ENCODE data around the gene VSIG10L2. TPM values are rescaled to one million over a fixed set of nuclear protein-coding genes. Genes with fewer than 3 reads are reported as not detected.
A peak's percentile ranks its signal among the peaks of the same experiment; 100 is the strongest.

Gene VSIG10L2
- total RNA-seq, 1 donor: not detected

GRCh38 chr11:125999234-125999880, 53.5 kb downstream of the VSIG10L2 start:
- no peak overlapping the region for H3K4me3 ChIP-seq (ENCODE audit: low read depth, low read length)
- no peak for TF ChIP-seq CTCF (IDR thresholded peaks at IDR 0.05; ENCODE audit: insufficient read depth, low read length)
- peak; percentile 64 for DNase-seq (ENCODE audit: low read depth)

- DNase-seq (ENCODE audit: low read depth): no peak
- H3K4me3 ChIP-seq (ENCODE audit: low read depth, low read length): no peak overlapping the region
- TF ChIP-seq CTCF (IDR thresholded peaks at IDR 0.05; ENCODE audit: insufficient read depth, low read length): no peak
These were observed 56.3 kb downstream of the VSIG10L2 start for GRCh38 chr11:126002181-126002580.

Other genes starting within 250 kb of the VSIG10L2 start
- not detected in 2 replicates for gene PATE1, start 199.8 kb upstream of the VSIG10L2 start, total RNA-seq (ENCODE audit: low replicate concordance)
- gene PATE2, start 167.2 kb upstream of the VSIG10L2 start, total RNA-seq (ENCODE audit: low replicate concordance): 0.18 and 3.2 TPM in 2 replicates
- not detected in 2 replicates for gene PATE3, start 157.9 kb upstream of the VSIG10L2 start, total RNA-seq (ENCODE audit: low replicate concordance)
- gene PATE4, start 112.7 kb upstream of the VSIG10L2 start, total RNA-seq (ENCODE audit: low replicate concordance): not detected in 2 replicates
- 3.1 and 15.3 TPM in 2 replicates for gene HYLS1, start 58.4 kb upstream of the VSIG10L2 start, total RNA-seq (ENCODE audit: low replicate concordance)
- gene PUS3, start 42.8 kb upstream of the VSIG10L2 start, total RNA-seq (ENCODE audit: low replicate concordance): 11.7 and 38.3 TPM in 2 replicates
- under 0.01 TPM in 1 of 2 replicates, not detected in the other for gene DDX25, start 41.5 kb upstream of the VSIG10L2 start, total RNA-seq (ENCODE audit: low replicate concordance)
- gene CDON, start 116.8 kb downstream of the VSIG10L2 start, total RNA-seq (ENCODE audit: low replicate concordance): 54.4 and 66.6 TPM in 2 replicates